ENCODE data around the gene ATP8A2. TPM values are rescaled to one million over a fixed set of nuclear protein-coding genes. Genes with fewer than 3 reads are reported as not detected.

The ATP8A2 gene
- total RNA-seq, 1 experiment from 2014 or later, result 5.2 TPM

- no peak for ATAC-seq
- ChIA-PET POLR2A (no interaction called here), CTCF (interaction anchor here (1.0 to 1.4 kb wide), 2 partner anchors 17 to 31 kb away, joined by 3 read pairs; no protein-coding TSS in a partner anchor)
- Mint-ChIP-seq H3K27ac (no peak overlapping the region), H3K9me3 (no peaks in the 10 kb centered on the region), H3K27me3 (ENCODE audit: low read depth) (no peaks in the 10 kb centered on the region), H3K36me3 (no peaks in the 10 kb centered on the region), H3K4me3 (no peak overlapping the region), H3K4me1 (no peaks in the 10 kb centered on the region)
- TF ChIP-seq ARID4B (CRISPR knock-in tag; IDR thresholded peaks at IDR 0.05; ENCODE audit: borderline replicate concordance) (no peak), ZBTB43 (CRISPR knock-in tag; IDR thresholded peaks at IDR 0.05) (no peak), CDX4 (CRISPR knock-in tag; IDR thresholded peaks at IDR 0.05; ENCODE audit: borderline replicate concordance) (no peak), ATF3 (CRISPR knock-in tag; conservative IDR thresholded peaks at IDR 0.05) (no peak), ZNF532 (CRISPR knock-in tag; IDR thresholded peaks at IDR 0.05; ENCODE audit: borderline replicate concordance) (no peak), PRRX2 (CRISPR knock-in tag; IDR thresholded peaks at IDR 0.05) (no peak), AFF4 (CRISPR knock-in tag; IDR thresholded peaks at IDR 0.05; ENCODE audit: borderline replicate concordance) (no peak), ESRRA (CRISPR knock-in tag; IDR thresholded peaks at IDR 0.05; ENCODE audit: borderline replicate concordance) (no peak), USF2 (CRISPR knock-in tag; IDR thresholded peaks at IDR 0.05) (no peak), TEAD1 (CRISPR knock-in tag; IDR thresholded peaks at IDR 0.05) (no peak), FOXP1 (CRISPR knock-in tag; IDR thresholded peaks at IDR 0.05; ENCODE audit: borderline replicate concordance) (no peak), KAT7 (CRISPR knock-in tag; IDR thresholded peaks at IDR 0.05; ENCODE audit: borderline replicate concordance) (no peak), E2F1 (CRISPR knock-in tag; IDR thresholded peaks at IDR 0.05) (no peak), ZSCAN18 (CRISPR knock-in tag; IDR thresholded peaks at IDR 0.05) (no peak)
- DNase-seq (ENCODE audit: low spot score), result no peak
Observed at GRCh38 chr13:25860265-25860664, 488.5 kb downstream of the ATP8A2 start.

Data from WTC11 (cell line).